ENCODE measurements around the gene CYP1A2. TPM values are rescaled to one million over a fixed set of nuclear protein-coding genes. Genes with fewer than 3 reads are reported as not detected.

CYP1A2 gene
- polyA plus RNA-seq, 3 donors: not detected

- peak overlapping the region in 1 of 7 donors; percentile 20 for H3K27ac Mint-ChIP-seq
- no peak for DNase-seq
Observed at GRCh38 chr15:74770211-74770903, 21.7 kb downstream of the CYP1A2 start.

GRCh38 chr15:74773329-74773728 is 24.7 kb downstream of the CYP1A2 start:
- Mint-ChIP-seq H3K9me3 (no peaks in the 10 kb centered on the region), H3K27ac (peak overlapping the region in 1 of 7 donors; percentile 2), H3K27me3 (ENCODE audit: low read depth in 3 of 3) (peaks cover 5 to 14% (median 7%) of the 10 kb centered on the region in 3 donors), H3K4me3 (no peak overlapping the region), H3K4me1 (peaks cover 65% of the 10 kb centered on the region), H3K36me3 (no peaks in the 10 kb centered on the region)
- Histone ChIP-seq H3K9me3 (replicated peaks in 1 of 2; ENCODE audit: control insufficient read depth in 1 of 2, insufficient read depth in 1 of 2, low read length in 2 of 2) (no peaks in the 10 kb centered on the region), H3K4me2 (replicated peaks; ENCODE audit: extremely low read depth, low read length, poor library complexity, severe bottlenecking) (no peak overlapping the region), H3K4me3 (replicated peaks in 1 of 3; ENCODE audit: low read depth in 2 of 3, low read length in 3 of 3) (no peak overlapping the region), H3K27ac (ENCODE audit: low read depth in 1 of 2, low read length in 2 of 2) (no peak overlapping the region), H3K79me2 (ENCODE audit: insufficient read depth, low read length) (peaks cover 7% of the 10 kb centered on the region), H2AFZ (ENCODE audit: insufficient read depth, low read depth, low read length, poor library complexity, severe bottlenecking) (no peak overlapping the region), H3K36me3 (replicated peaks in 1 of 2; ENCODE audit: control insufficient read depth in 1 of 2, insufficient read depth in 2 of 2, low read length in 2 of 2) (no peaks in the 10 kb centered on the region), H4K20me1 (ENCODE audit: insufficient read depth, low read length) (no peaks in the 10 kb centered on the region), H3K27me3 (ENCODE audit: control insufficient read depth in 2 of 2, insufficient read depth in 2 of 2, low read length in 2 of 2) (peaks cover 0 to 3% of the 10 kb centered on the region in 2 donors), H3K4me1 (ENCODE audit: control insufficient read depth in 1 of 2, insufficient read depth in 2 of 2, low read length in 2 of 2) (peaks cover 57 to 64% of the 10 kb centered on the region in 2 donors), H3K9ac (ENCODE audit: insufficient read depth, low read length, poor library complexity, severe bottlenecking) (no peak overlapping the region)
- intact Hi-C loops (cut with micrococcal nuclease): no loop called here
- no peak for DNase-seq
- 97% methylated on average over 5 of the region's 5 CpGs for WGBS (ENCODE audit: insufficient coverage)
- TF ChIP-seq CTCF (IDR thresholded peaks at IDR 0.05): no peak

More at GRCh38 chr15:74770211-74770903, 21.7 kb downstream of the CYP1A2 start:
- H3K9me3 ChIP-seq (replicated peaks in 1 of 2; ENCODE audit: control insufficient read depth in 1 of 2, insufficient read depth in 1 of 2, low read length in 2 of 2): no peaks in the 10 kb centered on the region
- WGBS (ENCODE audit: insufficient coverage): 80% methylated on average over 3 of the region's 4 CpGs
- H4K20me1 ChIP-seq (ENCODE audit: insufficient read depth, low read length): no peaks in the 10 kb centered on the region
- peaks cover 35% of the 10 kb centered on the region for H3K4me1 Mint-ChIP-seq
- H3K4me3 Mint-ChIP-seq: no peak overlapping the region
- no peak for TF ChIP-seq CTCF (IDR thresholded peaks at IDR 0.05)
- no peak overlapping the region for H3K27ac ChIP-seq (ENCODE audit: low read depth in 1 of 2, low read length in 2 of 2)
- H3K4me2 ChIP-seq (replicated peaks; ENCODE audit: extremely low read depth, low read length, poor library complexity, severe bottlenecking): no peak overlapping the region
- H3K79me2 ChIP-seq (ENCODE audit: insufficient read depth, low read length): peaks cover 3% of the 10 kb centered on the region
- H3K9ac ChIP-seq (ENCODE audit: insufficient read depth, low read length, poor library complexity, severe bottlenecking): no peak overlapping the region
- H3K9me3 Mint-ChIP-seq: no peaks in the 10 kb centered on the region
- no peak overlapping the region for H2AFZ ChIP-seq (ENCODE audit: insufficient read depth, low read depth, low read length, poor library complexity, severe bottlenecking)
- peaks cover 7 to 14% (median 10%) of the 10 kb centered on the region in 3 donors for H3K27me3 Mint-ChIP-seq (ENCODE audit: low read depth in 3 of 3)
- no peaks in the 10 kb centered on the region for H3K36me3 Mint-ChIP-seq
- H3K27me3 ChIP-seq (ENCODE audit: control insufficient read depth in 2 of 2, insufficient read depth in 2 of 2, low read length in 2 of 2): peaks cover 0 to 3% of the 10 kb centered on the region in 2 donors
- H3K4me3 ChIP-seq (replicated peaks in 1 of 3; ENCODE audit: low read depth in 2 of 3, low read length in 3 of 3): no peak overlapping the region
- intact Hi-C loops (cut with micrococcal nuclease): loop anchor here in 1 of 2 donors (2.0 kb wide), 2 partner anchors 16 to 136 kb away; no protein-coding TSS in a partner anchor
- no peaks in the 10 kb centered on the region for H3K36me3 ChIP-seq (replicated peaks in 1 of 2; ENCODE audit: control insufficient read depth in 1 of 2, insufficient read depth in 2 of 2, low read length in 2 of 2)
- peaks cover 27 to 34% of the 10 kb centered on the region in 2 donors for H3K4me1 ChIP-seq (ENCODE audit: control insufficient read depth in 1 of 2, insufficient read depth in 2 of 2, low read length in 2 of 2)

All from CD14-positive monocyte (primary cell).